ENCODE data around the gene SLC26A11. TPM values are rescaled to one million over a fixed set of nuclear protein-coding genes. Genes with fewer than 3 reads are reported as not detected.

The SLC26A11 gene
- total RNA-seq, result 9.9 and 10.3 TPM in 2 replicates

DNA sequence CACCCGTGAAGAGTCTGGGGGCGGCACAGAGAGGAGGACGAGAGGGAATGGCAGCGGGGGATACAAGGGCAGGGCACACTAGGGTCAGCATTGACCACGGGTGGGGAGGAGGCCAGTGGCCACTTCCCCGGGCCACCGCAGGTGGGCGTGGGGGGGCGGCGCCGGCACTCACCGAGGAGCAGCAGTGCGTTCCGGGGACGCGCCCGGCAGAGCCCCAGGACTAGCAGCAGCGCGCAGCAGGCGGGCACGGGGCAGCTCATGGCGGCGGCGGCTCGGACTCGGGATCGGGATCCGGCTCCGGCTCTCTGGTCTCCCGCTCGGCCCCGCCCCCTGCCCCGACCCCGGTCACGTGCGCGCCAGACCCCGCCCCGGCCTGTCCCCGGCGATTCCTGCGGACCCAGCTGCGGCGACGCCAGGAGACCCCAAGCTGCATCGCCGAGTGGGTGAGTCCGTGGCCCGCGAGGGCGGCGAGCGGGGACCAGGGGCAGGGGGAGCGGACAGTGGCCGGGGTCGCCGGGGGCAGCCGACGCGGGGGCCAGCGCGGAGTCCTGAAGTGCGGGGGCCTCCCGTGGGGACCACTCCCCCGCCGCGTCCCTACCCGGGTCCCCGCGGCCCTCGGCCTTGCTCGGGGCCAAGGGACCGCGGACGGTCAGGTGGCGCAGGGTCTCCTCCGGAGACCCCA is at the start of gene SLC26A11, which contains the start of gene SGSH:
Gene SLC26A11 (plus strand): TSS at position 374 of the 682 bp plus-strand sequence. CDS start 1,134 bp downstream, outside the sequence.
Gene SGSH (minus strand): TSS at position 280 of the 682 bp plus-strand sequence. CDS start 20 bp downstream, at position 260.

DNA sequence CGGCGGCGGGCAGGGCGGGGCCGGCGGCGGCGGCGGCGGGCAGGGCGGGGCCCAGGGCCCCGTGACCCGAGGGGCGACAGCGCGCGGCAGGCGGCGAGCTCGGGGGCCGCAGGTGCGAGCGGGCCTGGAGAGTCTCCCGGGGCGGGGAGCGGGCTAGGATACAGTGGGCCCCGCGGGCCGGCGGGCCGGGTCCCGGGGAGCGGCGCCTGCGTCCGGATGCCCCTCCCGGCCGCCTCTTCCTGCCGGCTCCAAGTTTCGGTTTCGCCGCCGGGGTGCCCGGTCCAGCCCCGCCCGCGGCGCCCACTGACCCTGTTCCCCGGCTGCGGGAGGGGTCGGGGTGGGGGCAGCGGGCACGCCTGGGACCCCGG is 40.5 kb downstream of the SLC26A11 start, which contains the start of gene RNF213:
Gene RNF213 (plus strand): TSS at position 62 of the 368 bp plus-strand sequence. CDS start 2,830 bp downstream, outside the sequence.

Other genes starting within 250 kb of the SLC26A11 start
- 41.0 and 51.4 TPM in 2 replicates for gene TBC1D16, start 184.6 kb upstream of the SLC26A11 start, total RNA-seq
- 3.5 TPM in 2 replicates for gene CCDC40, start 183.8 kb upstream of the SLC26A11 start, total RNA-seq
- gene GAA, start 118.8 kb upstream of the SLC26A11 start, total RNA-seq, result 18.6 and 37.5 TPM in 2 replicates
- gene EIF4A3, start 73.3 kb upstream of the SLC26A11 start, total RNA-seq, result 86.5 and 161 TPM in 2 replicates
- gene CARD14, start 50.4 kb upstream of the SLC26A11 start, total RNA-seq, result 0.26 and 0.47 TPM in 2 replicates
- gene SGSH, start 94 bp upstream of the SLC26A11 start, total RNA-seq, result 18.0 and 19.7 TPM in 2 replicates
- gene RNF213, start 40.4 kb downstream of the SLC26A11 start, total RNA-seq, result 111 and 153 TPM in 2 replicates
- 25.6 and 30.1 TPM in 2 replicates for gene ENDOV, start 194.7 kb downstream of the SLC26A11 start, total RNA-seq

Data from bronchial smooth muscle cell (primary cell).